Ishikawa (cell line): ENCODE data around the gene LHPP.

ENCODE experiments used
- EP300 ChIP-seq: IDR thresholded peaks from 2 replicates; pipeline ENCODE4 v1.6.1; 2012; ENCODE audit warnings: borderline replicate concordance
- FOXM1 ChIP-seq: IDR thresholded peaks from 2 replicates; pipeline ENCODE4 v1.6.1; 2012; ENCODE audit warnings: low read depth, borderline replicate concordance
- TF ChIP-seq, protein P1 (sequence below): IDR thresholded peaks from 2 replicates; pipeline ENCODE4 v1.6.1; 2012; ENCODE audit warnings: low read depth, mild to moderate bottlenecking

DNA sequence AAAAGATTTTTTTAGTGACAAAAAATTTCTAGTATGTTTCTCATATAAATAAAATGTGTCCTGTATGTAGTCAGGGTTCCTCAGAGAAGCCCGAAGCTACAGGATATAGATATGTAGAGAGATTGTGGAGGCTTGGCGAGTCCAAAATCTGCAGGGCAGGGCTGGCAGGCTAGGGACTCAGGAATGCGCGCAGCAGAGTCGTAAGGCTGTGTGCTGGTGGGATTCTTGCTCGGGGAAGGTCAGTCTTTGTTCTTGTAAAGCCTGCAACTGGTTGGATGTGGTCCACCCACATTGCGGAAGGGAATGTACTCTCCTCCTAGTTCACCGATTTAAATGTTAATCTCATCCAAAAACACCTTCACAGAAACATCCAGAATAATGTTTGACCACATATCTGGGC lies 30.6 kb downstream of the LHPP start:
- TF ChIP-seq, protein P1, sequence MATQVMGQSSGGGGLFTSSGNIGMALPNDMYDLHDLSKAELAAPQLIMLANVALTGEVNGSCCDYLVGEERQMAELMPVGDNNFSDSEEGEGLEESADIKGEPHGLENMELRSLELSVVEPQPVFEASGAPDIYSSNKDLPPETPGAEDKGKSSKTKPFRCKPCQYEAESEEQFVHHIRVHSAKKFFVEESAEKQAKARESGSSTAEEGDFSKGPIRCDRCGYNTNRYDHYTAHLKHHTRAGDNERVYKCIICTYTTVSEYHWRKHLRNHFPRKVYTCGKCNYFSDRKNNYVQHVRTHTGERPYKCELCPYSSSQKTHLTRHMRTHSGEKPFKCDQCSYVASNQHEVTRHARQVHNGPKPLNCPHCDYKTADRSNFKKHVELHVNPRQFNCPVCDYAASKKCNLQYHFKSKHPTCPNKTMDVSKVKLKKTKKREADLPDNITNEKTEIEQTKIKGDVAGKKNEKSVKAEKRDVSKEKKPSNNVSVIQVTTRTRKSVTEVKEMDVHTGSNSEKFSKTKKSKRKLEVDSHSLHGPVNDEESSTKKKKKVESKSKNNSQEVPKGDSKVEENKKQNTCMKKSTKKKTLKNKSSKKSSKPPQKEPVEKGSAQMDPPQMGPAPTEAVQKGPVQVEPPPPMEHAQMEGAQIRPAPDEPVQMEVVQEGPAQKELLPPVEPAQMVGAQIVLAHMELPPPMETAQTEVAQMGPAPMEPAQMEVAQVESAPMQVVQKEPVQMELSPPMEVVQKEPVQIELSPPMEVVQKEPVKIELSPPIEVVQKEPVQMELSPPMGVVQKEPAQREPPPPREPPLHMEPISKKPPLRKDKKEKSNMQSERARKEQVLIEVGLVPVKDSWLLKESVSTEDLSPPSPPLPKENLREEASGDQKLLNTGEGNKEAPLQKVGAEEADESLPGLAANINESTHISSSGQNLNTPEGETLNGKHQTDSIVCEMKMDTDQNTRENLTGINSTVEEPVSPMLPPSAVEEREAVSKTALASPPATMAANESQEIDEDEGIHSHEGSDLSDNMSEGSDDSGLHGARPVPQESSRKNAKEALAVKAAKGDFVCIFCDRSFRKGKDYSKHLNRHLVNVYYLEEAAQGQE, result no peak
- TF ChIP-seq FOXM1 (no peak), EP300 (no peak)
